ENCODE measurements around the gene HOXD11. TPM values are rescaled to one million over a fixed set of nuclear protein-coding genes. Genes with fewer than 3 reads are reported as not detected.

The HOXD11 gene
- total RNA-seq, 1 experiment from 2014 or later, result not detected

GRCh38 chr2:176146645-176147044, 39.6 kb downstream of the HOXD11 start:
- no TSS peak for BruUV-seq (replicated peaks)
- H3K27me3 Mint-ChIP-seq (ENCODE audit: unreplicated experiment), result peaks cover 14% of the 10 kb centered on the region
- H3K27ac Mint-ChIP-seq (ENCODE audit: unreplicated experiment), result no peak overlapping the region
- no peak for TF ChIP-seq CTCF (IDR thresholded peaks at IDR 0.05; ENCODE audit: unreplicated experiment)
- H3K4me3 Mint-ChIP-seq (ENCODE audit: low read depth, unreplicated experiment), result no peak overlapping the region
- DNase-seq, result no peak
- intact Hi-C loops (cut with micrococcal nuclease; ENCODE audit: unreplicated experiment), result no loop called here
- no peaks in the 10 kb centered on the region for H3K9me3 Mint-ChIP-seq (ENCODE audit: low read depth, unreplicated experiment)
- no peaks in the 10 kb centered on the region for H3K4me1 Mint-ChIP-seq (ENCODE audit: low read depth, unreplicated experiment)
- no peaks in the 10 kb centered on the region for H3K36me3 Mint-ChIP-seq (ENCODE audit: insufficient read depth, unreplicated experiment)
- CTCF ChIA-PET, result interaction anchor here (0.8 kb wide), 1 partner anchor 239 kb away, joined by 3 read pairs; no protein-coding TSS in a partner anchor

GRCh38 chr2:176147210-176147799, 40.2 kb downstream of the HOXD11 start:
- CTCF ChIA-PET, result interaction anchor here (0.8 kb wide), 1 partner anchor 238 kb away, joined by 3 read pairs; no protein-coding TSS in a partner anchor
- H3K27me3 Mint-ChIP-seq (ENCODE audit: unreplicated experiment), result peaks cover 14% of the 10 kb centered on the region
- H3K36me3 Mint-ChIP-seq (ENCODE audit: insufficient read depth, unreplicated experiment), result no peaks in the 10 kb centered on the region
- H3K4me3 Mint-ChIP-seq (ENCODE audit: low read depth, unreplicated experiment), result no peak overlapping the region
- no peak overlapping the region for H3K27ac Mint-ChIP-seq (ENCODE audit: unreplicated experiment)
- no peak for TF ChIP-seq CTCF (IDR thresholded peaks at IDR 0.05; ENCODE audit: unreplicated experiment)
- no peaks in the 10 kb centered on the region for H3K9me3 Mint-ChIP-seq (ENCODE audit: low read depth, unreplicated experiment)
- intact Hi-C loops (cut with micrococcal nuclease; ENCODE audit: unreplicated experiment), result no loop called here
- no peaks in the 10 kb centered on the region for H3K4me1 Mint-ChIP-seq (ENCODE audit: low read depth, unreplicated experiment)
- no peak for DNase-seq
- no TSS peak for BruUV-seq (replicated peaks)

GRCh38 chr2:176147800-176148496, 40.9 kb downstream of the HOXD11 start:
- TF ChIP-seq CTCF (IDR thresholded peaks at IDR 0.05; ENCODE audit: unreplicated experiment), result no peak
- DNase-seq, result no peak
- Mint-ChIP-seq H3K9me3 (ENCODE audit: low read depth, unreplicated experiment) (no peaks in the 10 kb centered on the region), H3K36me3 (ENCODE audit: insufficient read depth, unreplicated experiment) (no peaks in the 10 kb centered on the region), H3K27ac (ENCODE audit: unreplicated experiment) (no peak overlapping the region), H3K4me3 (ENCODE audit: low read depth, unreplicated experiment) (no peak overlapping the region), H3K4me1 (ENCODE audit: low read depth, unreplicated experiment) (no peaks in the 10 kb centered on the region), H3K27me3 (ENCODE audit: unreplicated experiment) (peaks cover 14% of the 10 kb centered on the region)
- intact Hi-C loops (cut with micrococcal nuclease; ENCODE audit: unreplicated experiment), result no loop called here
- CTCF ChIA-PET, result no interaction called here
- no TSS peak for BruUV-seq (replicated peaks)

GRCh38 chr2:176148751-176149421, 41.8 kb downstream of the HOXD11 start:
- Mint-ChIP-seq H3K4me1 (ENCODE audit: low read depth, unreplicated experiment) (no peaks in the 10 kb centered on the region), H3K9me3 (ENCODE audit: low read depth, unreplicated experiment) (no peaks in the 10 kb centered on the region), H3K4me3 (ENCODE audit: low read depth, unreplicated experiment) (no peak overlapping the region), H3K36me3 (ENCODE audit: insufficient read depth, unreplicated experiment) (no peaks in the 10 kb centered on the region), H3K27ac (ENCODE audit: unreplicated experiment) (no peak overlapping the region), H3K27me3 (ENCODE audit: unreplicated experiment) (peaks cover 14% of the 10 kb centered on the region)
- no peak for DNase-seq
- CTCF ChIA-PET, result no interaction called here
- intact Hi-C loops (cut with micrococcal nuclease; ENCODE audit: unreplicated experiment), result no loop called here
- BruUV-seq (replicated peaks), result no TSS peak
- TF ChIP-seq CTCF (IDR thresholded peaks at IDR 0.05; ENCODE audit: unreplicated experiment), result no peak
